Pons (tissue), 1 donor: ENCODE results near the gene PI16.
"Not testable (repeated sequence)": the region's sequence is repeated elsewhere in the genome, so short reads cannot be mapped to it uniquely, and the experiment has no call there.

ENCODE experiments used
- DNase-seq: peaks from one replicate; pipeline ENCODE4 v3.0.0-alpha.2; 2016; ENCODE audit warnings: low spot score

Gene PI16

DNA sequence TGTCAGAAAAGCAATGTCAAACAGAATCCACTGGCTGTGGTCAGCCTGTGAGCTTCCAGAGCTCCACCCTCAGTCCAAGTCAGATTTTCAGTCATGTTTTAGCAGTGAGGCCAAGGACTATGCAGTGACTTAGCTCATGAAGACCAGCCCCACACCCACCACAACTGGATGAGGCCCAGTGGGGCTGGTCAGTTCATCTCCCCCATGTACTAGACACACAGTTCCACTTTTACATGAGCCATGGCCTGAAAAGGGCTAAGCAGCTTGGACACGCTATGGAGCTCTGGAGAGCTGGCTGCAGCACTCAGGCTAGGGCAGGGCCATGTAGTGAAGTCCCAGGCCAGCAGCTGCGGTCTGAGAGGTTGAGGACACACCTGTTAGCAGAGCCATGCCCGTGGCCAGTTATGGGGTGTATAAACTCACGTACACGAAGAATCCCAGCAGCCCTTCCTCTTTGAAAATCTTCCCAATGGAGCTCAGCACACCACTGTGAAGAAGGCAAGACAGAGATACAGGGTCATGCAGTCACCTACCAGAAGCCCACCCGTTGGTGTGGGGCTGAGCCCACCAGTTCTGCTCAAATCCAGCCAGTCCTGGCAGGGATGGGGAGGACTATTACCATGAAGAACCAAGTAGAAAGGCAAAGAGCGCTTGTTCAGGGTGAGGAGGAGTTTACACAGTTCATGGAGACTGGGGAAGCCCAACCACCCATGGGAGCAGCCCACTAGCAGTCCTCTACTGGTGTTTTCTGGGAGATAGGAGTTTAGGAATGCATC lies 20.9 kb downstream of the PI16 start:
- DNase-seq, result no peak

GRCh38 chr6:36976007-36976264 lies 21.4 kb downstream of the PI16 start:
- DNase-seq, result no peak

GRCh38 chr6:36976509-36976908 lies 22.0 kb downstream of the PI16 start:
- DNase-seq, result no peak

DNA sequence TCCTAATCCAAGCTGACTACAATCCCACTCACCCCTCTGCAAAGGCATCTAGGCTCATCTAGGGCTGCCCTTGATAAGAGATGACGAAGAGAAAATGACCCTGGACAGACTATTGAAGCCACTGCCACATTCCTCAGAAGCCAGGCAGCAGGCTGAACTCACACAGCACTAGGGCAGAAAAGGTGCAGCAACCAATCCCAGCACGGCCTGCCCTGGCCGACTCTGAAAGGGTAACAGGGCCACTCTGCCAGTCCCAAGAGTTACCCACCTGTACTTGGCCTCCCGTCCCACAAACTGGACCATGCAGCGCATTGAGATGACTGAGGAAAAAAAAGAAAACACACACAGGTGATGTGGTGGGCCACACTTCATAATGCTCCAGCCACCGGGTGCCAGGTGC lies 22.4 kb downstream of the PI16 start:
- DNase-seq, result no peak

DNA sequence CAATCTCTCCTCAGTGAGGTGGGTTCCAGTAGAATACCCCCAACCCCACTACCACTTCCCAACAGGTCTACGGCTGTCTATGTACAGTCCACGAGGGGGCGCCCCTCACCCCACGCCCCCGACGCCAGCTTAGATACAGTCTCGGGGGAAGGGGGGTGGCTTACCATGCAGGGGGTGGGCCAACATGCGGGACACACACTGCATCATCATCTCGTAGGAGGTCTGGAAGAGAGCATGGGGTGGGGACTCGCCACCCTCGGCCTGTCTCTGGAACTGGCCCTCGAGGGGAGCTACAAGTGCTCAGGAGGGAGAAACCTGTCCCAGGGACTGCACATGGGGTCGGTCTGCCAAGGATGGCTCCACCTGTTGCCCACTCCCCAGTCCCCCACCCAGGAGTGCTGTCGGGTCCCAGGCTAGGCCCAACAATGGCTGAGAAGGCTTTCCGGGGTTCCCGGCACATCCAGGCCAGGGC lies 23.0 kb downstream of the PI16 start:
- DNase-seq, result no peak

GRCh38 chr6:36978421-36979346 lies 24.1 kb downstream of the PI16 start:
- no peak for DNase-seq

DNA sequence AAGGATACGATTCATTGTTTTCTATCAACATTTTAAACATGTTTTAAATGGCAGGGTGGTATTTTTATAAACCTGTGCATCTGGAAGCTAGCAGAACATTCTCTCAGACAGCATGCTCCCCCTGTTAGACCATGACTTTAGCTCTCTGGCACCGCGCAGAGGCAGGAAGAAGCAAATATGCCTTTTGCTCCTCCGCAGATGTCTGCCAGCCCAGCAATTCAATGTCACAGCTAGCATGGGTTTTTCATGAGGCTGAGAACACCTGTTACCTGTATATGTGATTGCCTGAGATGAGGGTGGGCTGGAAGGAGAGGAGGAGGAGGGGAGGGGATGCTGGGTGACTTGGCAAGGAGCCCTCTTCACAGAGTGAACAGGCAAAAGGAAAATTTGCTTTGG lies 24.8 kb downstream of the PI16 start:
- DNase-seq, result peak; percentile 94

DNA sequence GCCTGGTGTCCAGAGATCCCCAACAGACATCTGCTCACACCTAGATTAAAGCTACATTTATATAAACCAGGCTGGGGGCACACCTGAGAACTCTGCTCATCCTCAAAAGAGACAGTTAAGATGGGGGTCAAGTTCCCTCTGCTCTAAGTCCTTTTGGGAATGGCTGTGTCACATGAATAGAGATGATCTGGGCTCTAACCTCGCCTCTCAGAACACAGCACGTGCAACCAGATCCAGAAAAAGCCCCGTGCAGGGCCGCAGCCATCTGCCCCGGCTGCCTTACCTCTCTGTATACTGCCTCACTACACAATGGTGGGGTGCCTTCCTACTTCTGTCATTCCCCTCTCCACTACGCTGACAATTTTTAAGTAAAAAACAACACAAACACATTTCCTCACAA lies 25.6 kb downstream of the PI16 start:
- peak; percentile 15 for DNase-seq

- no peak for DNase-seq
These were observed 26.5 kb downstream of the PI16 start for GRCh38 chr6:36980876-36981619.

GRCh38 chr6:36983538-36983937 lies 29.0 kb downstream of the PI16 start:
- no peak for DNase-seq

DNA sequence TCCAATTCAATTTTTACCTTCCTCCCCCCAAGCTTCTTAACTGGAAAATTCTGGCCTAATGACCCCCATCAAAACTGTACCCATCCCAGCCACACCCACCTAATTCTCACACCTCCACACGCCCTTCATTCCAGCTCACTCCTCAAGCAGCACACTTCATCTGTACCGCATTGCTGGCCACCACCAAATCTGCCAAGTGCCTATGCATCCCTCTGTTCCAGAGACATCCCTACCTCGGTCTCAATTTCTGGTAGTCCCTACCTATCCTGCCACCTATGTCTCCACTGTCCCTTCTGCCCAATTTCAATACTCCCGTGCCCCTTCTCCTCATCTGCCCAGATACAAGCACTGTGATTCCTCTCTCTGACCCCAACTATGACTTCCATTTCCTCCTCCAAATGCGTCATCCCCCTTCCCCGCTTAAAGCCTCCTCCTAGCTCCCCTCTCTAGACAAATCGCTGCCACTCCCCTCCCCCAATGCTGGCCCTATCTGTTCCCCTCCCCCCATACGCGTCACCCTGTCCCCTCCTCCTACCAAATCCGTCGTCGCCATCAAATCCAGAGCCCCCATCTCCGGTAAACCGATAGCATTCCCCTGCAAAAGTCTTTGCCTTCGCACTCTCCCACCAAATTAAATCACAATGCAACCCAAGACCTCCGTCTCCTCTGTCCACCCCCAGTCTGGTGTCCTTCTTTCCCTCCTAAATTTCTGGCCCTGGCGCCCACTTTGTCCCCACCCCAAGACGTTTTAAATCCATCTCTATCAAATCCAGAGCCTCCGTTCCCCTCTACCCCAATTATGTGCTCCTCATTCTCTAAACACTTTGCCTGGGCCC lies 30.3 kb downstream of the PI16 start:
- peak; percentile 47 for DNase-seq

DNA sequence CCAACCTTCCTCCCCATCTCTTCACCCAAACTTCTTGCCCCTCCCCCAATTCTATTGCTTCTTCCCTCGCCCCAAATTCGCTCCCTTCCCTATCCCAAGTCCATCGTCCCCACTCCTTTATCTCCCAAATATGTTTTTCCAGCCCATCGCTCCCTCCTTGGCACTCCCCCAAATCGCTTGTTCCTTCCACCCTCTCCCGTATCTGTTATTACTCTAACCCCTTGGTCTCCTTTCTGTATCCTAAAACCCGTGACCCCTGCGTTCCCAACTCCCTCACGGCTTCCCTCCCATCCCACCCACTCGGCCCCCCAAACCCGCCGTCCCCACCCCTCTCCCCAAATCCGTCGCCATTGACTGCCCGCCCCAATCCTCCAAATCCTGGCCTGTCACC lies 30.9 kb downstream of the PI16 start:
- DNase-seq, result no peak

- peak; percentile 88 for DNase-seq
These were observed 31.5 kb downstream of the PI16 start, which contains the start of gene MTCH1 for GRCh38 chr6:36985808-36986703. Gene MTCH1 (minus strand): TSS chr6:36986196. CDS start chr6:36986173, 23 bp downstream.

DNA sequence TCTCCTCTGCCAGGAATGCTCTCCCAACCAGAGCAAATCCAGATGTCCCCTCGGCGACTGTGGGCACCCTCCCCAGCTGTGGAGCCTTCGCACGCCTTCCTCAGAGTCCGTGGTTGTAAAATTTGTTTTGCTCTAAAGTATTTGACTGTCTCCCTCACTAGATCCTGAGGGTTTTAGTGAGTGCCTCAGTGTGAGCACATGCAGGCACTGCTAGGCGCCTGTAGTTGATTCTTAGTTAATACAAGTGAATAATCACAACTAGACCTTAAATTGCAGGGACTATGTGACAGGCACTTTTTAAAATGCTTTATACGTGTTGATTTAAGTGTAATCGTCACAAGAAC lies 32.1 kb downstream of the PI16 start:
- DNase-seq, result peak; percentile 55

DNA sequence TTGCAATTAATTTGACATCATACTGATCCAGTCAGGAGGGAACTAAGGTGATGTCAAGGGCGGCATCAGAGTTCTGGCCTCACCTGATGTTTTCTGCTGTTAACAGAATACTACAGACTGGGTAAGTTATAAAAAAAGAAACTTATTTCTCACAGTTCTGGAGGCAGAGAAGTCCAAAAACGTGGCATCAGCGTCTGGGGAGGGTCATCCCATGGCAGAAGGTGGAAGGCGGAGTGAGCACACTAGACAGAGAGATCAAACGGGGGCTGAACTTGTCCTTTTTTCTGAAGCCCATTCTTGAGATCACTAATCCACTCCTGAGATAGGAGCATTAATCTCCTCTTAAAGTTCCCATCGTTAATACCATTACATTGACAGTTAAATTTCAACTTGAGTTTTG lies 34.7 kb downstream of the PI16 start:
- no peak for DNase-seq

DNA sequence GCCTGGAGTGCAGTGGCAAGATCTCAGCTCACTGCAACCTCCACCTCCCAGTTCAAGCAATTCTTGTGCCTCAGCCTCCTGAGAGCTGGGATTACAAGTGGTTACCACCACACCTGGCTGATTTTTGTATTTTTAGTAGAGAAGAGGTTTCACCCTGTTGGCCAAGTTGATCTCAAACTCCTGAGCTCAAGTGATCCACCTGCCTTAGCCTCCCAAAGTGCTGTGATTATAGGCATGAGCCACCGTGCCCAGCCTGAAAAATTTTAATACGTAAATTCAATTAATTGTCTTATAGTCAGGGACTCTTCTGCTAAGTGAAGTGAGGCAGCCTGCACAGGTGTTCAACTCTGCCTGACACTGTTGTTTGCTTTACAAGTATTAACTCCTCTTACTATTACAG lies 35.9 kb downstream of the PI16 start:
- not testable (repeated sequence) for DNase-seq

- DNase-seq, result peak; percentile 80
These were observed 43.5 kb downstream of the PI16 start for GRCh38 chr6:36997811-36998722.

GRCh38 chr6:36998723-36999038 lies 44.1 kb downstream of the PI16 start:
- DNase-seq, result no peak

DNA sequence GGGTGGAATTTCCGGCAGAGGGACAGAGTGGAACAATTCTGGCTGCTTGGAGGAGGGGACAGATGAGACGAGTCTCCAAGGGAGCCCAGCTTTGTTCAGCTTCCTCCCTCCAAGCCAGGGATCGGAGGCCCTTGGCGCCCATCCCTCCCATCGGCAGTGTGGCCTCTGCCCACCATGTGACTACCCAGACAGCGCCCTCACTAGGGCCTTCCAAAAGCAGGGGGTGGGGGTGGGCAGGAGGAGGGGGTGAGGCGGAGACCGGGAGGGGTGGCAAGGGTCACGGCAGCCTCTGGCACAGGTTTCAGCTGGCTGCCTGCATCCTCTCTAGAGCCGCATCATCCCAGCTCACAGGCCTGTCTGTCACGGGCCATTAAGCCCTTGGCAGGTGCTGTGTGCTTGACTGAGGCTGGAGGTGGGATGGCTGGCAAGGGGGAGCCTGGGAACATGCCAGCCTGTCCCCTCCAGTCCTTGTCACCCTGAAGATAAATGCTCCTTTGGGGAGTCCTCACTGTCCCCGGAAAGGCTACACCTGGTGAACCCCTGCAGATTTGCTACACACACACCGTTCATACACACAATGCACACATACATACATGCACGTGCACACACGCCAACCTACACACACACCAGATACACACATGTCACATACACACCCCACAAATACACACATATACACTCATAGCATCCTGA lies 44.7 kb downstream of the PI16 start:
- no peak for DNase-seq
